ENCODE measurements around the gene TTLL3.
A peak's percentile ranks its signal among the peaks of the same experiment; 100 is the strongest.
"Not testable (repeated sequence)": the region's sequence is repeated elsewhere in the genome, so short reads cannot be mapped to it uniquely, and the experiment has no call there.

Gene TTLL3

DNA sequence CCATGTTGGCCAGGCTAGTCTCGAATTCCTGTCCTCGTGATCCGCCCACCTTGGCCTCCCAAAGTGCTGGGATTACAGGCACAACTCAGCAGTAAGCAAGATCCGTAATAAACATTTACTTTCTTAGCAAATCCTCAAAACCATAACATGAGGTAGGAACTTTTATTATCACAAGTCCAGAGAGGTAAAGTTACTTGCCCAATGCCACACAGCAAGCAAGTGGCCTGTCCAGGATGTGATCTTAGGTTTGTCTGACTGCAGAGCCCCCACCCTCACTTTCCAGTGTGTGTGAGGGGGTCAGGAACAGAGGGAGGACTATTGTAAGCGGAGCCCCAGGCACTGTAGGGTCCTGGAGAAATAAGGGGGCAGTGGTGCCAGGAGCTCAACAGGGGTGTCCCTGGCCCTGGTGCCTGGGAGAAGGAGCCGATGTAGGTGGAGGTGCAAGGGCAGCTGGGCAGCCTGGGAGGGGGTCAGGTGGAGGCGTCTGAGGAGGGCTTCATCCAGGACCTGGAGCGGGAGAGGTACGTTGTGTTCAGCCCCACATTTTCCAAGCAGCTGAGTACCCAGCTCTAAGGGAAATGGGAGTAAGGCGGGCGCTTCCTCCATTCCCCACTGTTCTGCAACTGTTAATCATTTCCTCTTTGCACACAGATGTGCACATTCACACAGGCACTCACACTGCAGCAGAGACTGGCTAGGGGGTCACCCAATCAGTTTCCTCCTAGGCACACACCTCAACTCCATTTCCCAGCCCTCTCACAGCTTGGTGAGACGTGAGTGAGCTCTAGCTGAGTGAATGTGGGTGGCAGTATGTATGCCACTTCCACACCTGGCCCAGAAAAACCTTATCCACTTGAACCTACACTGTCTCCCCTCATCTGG lies 27.9 kb downstream of the TTLL3 start:
- no peak for DNase-seq (ENCODE audit: low read depth, low spot score)

DNA sequence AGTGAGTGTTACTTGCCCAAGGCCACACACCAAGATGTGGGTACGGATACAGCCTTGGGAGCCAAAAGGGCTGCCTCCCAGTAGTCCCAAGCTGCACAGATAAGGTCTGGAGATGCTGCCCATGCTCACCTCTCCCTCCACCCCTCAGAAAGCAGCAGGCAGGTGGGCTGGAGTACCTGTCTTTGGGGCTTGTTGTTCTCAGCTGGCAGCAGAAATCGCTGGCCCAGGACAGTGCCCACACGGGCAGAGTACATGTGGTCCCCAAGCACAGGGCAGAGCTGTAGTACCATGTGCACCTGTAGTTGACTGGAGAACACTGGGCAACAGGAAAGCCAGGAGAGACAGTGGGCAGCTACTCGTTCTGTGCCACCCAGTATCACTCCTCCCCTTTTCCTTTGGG lies 28.8 kb downstream of the TTLL3 start:
- DNase-seq (ENCODE audit: low read depth, low spot score): no peak

DNA sequence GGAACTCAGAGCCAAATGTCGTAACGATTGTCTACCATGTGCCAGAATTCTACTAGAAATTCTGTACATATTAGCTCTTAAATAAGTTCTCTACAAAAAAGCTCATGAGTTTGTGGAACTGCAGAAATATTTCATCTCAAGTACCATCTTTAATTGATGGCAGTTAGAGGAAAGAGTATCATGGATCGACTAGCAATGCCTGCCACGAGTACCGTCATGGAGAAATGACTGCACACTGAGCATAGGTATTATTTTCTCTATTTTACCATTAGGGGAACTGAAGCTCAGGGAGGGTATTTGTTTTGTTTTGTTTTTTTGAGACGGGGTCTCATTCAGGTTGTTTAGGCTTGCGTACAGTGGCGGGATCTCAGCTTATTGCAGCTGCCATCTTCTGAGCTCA lies 31.0 kb downstream of the TTLL3 start:
- no peak for DNase-seq (ENCODE audit: low read depth, low spot score)

DNA sequence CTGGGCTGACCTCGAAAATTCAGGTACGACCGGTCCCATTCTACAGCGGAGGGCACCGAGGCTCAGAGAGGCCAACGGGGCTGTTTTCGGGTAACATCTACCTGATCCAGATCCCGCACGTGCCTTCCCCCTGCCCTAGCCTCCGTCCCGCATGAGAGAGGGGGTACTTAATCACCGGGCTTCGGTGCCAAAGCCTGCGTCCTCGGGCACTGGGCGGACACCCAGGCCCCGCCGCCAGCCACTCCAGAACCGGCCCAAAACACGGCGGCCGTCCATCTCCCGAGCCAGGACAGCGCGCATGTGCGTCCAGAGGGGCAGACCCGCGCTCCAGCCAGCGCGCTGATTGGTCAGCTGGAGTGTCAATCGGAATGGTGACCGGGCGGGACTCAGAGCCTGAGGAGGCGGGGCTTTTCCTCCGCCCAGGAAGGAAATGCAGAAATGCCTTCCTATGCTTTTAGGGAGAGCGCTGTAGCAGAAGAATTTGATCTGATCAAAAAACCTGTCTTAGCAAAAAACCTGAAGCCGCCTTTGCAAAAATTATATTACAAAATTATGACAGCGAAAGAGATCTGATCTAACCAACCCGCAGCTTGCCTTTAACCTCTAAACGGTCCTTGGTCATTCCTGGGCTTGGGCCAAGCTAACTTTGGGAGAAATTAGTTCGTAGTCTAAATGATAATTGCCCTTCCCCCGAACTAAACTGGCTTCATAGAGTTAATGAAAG lies 33.8 kb downstream of the TTLL3 start, which contains the start of gene RPUSD3:
Gene RPUSD3, minus strand, starts transcription at position 294 of the 724 bp plus-strand sequence. Its CDS starts 18 bp downstream, at position 276.
- peak; percentile 82 for DNase-seq (ENCODE audit: low read depth, low spot score)

DNA sequence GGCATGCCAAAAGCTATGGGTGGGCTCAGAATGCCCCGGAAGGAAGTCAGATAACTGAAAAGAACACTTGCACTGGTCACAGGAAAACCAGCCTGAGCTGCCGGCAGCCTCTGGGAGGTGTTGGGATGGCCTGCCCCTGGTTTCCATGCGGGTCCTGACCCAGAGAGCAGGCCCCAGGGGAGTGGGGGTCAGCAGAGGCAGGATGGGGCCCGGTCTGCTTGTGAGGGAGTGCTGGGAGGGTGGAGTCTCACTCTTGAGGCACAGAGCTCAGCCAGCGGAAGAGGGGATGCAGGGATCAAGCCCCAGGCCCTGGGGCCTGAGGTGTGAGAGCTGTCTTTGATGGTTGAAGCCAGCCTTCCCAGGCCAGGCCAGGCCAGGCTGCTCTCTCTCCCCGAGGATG lies 36.2 kb downstream of the TTLL3 start:
- no peak for DNase-seq (ENCODE audit: low read depth, low spot score)

DNA sequence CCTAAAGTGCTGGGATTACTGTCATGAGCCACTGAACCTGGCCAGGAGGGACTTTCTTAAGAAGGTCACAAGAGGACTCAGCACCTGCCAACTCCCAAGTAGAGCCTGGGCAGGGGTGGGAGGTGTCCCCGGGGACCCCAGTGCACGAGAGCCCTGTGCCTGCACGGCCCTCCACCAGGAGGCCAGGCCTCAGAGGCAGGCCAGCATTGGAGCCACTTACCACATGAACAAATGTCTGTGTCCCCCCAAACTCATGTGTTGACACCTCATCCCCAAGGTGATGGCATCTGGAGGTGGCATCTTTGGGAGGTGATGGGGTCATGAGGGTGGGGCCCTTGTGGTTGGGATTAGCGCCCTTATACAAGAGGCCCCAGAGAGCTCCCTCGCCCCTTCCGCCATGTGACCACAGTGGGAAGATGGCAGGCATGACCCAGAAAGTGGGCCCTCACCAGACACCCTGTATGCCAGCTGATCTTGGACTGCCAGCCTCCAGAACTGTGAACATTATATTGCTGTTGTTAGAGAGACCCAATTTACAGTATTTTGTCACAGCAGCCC lies 36.9 kb downstream of the TTLL3 start:
- no peak for DNase-seq (ENCODE audit: low read depth, low spot score)

DNA sequence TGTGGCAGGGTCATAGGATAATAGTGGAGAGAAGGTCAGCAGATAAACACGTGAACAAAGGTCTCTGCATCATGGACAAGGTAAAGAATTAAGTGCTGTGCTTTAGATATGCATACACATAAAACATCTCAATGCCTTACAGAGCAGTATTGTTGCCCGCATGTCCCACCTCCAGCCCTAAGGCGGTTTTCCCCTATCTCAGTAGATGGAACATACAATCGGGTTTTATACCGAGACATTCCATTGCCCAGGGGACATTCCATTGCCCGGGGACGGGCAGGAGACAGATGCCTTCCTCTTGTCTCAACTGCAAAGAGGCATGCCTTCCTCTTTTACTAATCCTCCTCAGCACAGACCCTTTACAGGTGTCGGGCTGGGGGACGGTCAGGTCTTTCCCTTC lies 37.8 kb downstream of the TTLL3 start:
- not testable (repeated sequence) for DNase-seq (ENCODE audit: low read depth, low spot score)

DNA sequence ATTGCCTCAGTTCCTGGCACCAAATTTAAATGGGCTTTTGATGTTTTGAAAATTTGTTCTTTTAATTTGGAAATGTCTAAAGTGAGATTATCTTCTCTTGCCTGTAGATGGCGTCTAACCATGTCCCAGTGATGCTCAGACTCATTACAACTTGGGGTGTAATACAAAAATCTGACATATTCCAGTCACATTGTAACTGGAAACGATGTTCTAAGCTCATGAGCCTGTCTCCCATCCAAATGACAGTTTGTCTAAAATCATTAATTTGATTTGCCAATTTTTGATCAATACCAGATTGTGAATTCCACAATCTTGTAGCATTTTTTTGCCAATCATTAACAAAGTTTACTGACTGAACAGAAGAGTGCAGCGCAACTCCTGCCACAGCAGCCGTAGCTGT lies 38.8 kb downstream of the TTLL3 start:
- not testable (repeated sequence) for DNase-seq (ENCODE audit: low read depth, low spot score)

DNA sequence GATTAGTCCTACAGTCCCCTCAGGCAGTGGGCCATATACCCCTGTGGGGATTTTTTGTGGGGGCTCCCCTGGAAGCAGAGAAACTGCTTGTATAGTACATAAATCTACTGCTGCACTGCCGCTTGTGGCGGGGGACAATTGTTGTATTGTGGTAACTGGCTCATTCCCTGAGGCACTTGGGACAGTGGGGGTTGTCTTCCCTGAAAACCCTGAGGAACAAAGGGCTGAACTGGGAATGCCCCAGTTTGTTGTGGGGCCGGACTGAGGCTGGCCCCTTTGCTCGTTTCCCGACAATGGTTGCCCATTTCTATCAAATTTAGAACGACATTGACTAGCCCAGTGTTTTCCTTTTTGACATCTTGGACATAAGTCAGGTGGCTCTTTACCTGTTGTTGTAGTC lies 41.3 kb downstream of the TTLL3 start:
- DNase-seq (ENCODE audit: low read depth, low spot score): not testable (repeated sequence)

DNA sequence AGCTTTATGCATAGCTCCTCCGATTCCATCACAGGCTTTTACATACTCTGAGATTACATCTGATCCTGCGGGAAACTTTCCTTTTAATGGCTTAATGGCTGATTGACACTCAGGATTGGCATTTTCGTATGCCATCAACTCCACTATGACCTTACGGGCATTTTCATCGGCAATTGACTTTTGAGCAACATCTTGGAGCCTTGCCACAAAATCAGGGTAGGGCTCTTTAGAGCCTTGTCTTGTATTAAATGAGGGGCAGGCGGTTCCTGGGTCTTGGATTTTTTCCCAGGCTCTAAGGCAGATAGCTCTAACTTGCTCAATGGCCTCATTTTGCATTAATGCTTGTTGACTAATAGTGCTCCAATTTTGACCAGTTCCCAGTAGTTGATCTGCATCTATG lies 41.9 kb downstream of the TTLL3 start:
- DNase-seq (ENCODE audit: low read depth, low spot score): not testable (repeated sequence)

DNA sequence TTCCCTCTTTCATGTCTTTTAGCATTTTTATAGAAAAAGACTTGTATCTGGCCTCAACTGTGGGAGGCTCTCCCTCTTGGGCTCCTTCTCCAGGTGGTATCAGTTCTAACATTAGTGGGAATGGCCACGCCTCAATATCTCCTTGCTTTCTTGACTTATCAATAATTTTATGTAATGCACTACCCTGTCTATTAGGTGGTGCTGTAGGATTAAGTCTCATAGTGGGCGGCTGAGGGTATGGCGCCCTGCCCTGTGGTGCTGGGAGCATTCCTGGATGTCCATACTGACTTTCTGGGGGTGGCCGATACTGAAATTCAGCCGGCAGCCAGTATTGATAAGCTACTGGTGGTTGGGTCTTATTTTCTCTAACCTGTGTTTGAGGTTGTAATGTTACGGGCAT lies 42.5 kb downstream of the TTLL3 start:
- DNase-seq (ENCODE audit: low read depth, low spot score): no peak

DNA sequence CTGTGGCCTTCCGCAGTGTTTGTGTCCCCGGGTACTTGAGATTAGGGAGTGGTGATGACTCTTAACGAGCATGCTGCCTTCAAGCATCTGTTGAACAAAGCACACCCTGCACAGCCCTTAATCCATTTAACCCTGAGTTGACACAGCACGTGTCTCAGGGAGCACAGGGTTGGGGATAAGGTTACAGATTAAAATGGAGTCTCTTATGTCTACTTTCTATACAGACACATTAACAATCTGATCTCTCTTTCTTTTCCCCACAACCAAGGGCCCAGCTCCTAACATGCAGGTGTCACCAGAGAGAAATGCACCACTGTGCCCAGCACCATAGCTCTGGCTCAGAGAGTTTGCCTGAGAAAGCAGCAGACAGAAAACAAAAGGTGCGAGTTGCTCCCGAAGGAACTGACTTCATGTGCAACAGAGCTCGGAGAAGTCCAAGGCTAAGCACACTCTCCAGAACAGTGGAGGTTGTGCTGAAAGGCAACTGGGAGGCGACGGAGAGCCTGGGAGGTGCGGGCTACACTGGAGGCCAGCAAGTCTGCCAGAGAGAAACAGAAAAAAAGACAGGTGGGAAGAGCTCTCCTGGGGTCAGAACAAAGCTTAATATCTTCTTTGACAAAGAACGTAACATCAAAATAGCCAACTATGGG lies 44.4 kb downstream of the TTLL3 start:
- not testable (repeated sequence) for DNase-seq (ENCODE audit: low read depth, low spot score)

DNA sequence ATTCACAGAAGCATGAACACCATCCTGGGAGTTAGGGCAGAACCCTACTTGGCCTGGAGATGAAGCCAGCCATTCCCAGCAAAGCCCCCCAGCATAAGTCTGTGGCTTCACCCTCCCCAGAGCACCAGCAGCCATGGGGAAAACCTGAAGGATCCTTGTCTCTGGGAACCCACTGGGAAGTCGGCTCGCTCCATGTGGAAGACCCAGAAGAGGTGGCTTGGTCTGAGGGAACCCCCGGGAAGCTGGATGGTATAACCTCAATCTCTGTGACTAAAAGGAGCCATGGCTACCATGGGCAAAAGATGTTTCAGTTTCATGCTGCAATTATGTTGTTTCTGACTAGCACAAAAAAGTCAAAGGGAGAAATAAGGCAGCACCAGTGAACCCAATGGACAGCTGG lies 45.5 kb downstream of the TTLL3 start:
- no peak for DNase-seq (ENCODE audit: low read depth, low spot score)

DNA sequence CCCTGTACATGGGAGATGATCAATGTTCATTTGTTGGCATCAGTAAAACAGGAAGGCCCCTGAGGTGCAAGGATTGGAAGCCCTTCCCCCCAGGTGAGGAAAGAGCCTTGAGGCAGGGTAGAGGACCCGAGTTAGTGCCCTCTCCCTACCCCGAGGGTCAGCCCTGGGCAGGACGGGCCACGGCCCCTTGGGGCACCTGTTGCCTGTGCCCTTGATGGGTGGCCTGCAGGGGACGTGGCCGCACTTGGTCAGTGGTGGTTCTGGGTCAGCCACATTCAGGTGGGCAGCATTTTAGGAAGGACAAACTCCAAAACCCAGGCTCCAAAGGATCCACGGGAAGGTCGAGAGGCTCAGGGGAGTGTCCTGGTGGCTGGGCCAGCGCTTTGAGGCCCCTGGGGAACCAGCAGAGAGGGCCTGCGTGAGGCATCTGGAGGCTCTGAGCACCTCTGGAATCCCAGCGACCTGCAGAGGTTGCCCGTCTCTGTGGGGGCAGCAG lies 49.5 kb downstream of the TTLL3 start:
- DNase-seq (ENCODE audit: low read depth, low spot score): no peak

DNA sequence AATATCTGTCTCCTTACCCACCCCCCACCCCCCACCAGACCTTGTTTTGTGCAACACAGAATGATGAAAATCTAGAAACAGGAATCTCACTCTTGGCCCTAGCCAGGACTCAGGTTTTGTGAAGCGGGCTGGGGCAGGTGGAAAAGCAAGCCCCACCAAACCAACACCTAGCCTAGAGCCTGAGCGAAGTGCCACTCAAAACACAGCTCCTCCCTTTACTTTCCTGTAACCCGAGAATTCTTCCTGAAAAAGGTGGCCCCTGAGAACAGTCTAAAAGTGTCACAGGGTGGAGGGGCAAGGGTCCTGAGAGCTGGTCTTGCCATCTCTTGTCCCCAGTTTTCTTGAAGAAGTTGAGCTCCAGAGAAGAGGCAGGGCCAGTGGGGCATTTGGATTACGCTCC lies 51.1 kb downstream of the TTLL3 start:
- DNase-seq (ENCODE audit: low read depth, low spot score): no peak

DNA sequence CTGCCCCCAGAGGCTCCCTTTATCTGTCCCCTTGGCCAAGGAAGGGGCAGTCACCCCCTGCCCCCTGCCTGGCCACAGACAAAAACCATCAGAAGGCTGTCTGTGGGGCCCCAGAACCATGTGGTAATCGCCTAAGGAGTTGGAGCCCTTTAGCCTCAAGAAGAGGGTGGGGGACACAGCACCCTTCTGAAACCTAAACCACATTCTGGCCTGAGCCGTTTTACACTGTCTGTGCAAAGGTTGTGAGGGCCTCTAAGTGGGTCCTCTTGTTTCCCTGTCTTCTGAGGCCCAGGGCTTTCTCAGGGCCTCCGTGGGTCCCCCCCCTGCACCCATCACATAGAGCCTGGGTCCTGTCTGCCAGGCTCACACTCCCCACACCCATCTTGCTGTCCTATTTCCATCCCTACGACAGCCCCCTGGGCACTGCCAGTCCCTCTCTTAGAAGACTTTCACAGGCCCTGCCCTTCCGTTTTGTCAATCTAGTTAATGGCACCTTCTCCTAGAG lies 51.6 kb downstream of the TTLL3 start:
- DNase-seq (ENCODE audit: low read depth, low spot score): no peak

DNA sequence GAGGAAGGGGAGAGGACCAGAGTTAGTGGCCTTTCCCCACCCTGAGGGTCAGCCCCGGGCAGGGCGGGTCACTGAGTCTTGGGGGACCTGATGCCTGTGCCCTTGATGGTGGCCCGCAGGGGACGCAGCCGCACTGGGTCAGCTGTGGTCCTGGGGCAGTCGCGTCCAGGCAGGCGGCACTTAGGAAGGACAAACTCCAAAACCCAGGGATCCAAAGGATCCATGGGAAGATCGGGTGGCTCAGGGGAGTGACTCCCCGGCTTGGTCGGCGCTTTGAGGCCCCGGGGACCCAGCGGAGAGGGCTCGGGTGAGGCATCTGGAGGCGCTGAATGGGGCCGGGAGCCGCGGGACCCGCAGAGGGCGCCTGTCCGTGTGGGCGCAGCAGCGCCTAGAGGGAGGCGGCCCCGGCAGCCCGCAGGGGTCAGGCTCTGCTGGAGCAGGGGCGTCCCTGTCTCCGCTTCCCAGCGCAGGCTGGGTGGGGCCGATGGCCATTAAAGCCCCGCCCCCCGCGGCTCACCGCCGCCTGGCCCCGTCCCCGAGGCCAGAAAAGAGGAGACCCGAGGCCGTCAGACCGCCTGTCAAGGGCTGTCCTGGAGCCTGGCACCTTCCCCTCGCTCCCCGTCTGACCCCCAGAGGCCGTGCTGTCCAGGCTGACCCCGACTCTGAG lies 52.5 kb downstream of the TTLL3 start:
- DNase-seq (ENCODE audit: low read depth, low spot score): no peak

DNA sequence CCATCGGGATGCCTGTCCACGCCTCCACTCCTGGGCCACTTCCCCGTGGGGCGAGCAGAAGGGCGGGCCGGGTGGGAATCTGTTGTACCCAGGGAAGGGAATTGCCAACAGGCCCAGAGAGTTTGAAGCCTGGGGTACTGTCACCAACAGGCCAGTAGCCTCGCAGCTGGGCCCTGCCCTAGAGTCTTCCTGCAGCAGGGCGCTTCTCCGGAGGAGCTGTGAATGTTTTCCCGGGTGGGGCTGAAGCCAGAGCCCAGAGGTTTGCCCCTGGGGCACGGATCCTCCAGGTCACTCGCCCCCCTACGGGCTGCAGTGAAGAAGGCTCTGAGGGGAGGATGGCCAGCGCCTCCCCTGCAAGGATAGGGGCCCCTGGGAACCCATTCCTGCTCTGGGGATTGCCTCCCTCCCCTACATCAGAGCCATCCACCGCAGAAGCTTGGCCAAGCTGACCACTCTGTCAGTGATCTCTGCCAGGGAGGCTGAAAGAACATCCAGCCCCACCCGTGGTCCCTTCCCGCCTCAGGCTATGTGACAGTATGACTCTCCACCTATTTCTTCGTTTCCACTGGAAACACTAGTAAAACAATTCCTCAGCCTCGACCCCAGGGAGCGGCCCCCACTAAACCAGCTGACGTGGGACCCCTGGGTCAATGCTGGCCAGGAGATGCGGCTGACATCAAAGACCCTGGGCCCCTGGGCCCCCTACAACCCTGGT lies 53.2 kb downstream of the TTLL3 start:
- no peak for DNase-seq (ENCODE audit: low read depth, low spot score)

DNA sequence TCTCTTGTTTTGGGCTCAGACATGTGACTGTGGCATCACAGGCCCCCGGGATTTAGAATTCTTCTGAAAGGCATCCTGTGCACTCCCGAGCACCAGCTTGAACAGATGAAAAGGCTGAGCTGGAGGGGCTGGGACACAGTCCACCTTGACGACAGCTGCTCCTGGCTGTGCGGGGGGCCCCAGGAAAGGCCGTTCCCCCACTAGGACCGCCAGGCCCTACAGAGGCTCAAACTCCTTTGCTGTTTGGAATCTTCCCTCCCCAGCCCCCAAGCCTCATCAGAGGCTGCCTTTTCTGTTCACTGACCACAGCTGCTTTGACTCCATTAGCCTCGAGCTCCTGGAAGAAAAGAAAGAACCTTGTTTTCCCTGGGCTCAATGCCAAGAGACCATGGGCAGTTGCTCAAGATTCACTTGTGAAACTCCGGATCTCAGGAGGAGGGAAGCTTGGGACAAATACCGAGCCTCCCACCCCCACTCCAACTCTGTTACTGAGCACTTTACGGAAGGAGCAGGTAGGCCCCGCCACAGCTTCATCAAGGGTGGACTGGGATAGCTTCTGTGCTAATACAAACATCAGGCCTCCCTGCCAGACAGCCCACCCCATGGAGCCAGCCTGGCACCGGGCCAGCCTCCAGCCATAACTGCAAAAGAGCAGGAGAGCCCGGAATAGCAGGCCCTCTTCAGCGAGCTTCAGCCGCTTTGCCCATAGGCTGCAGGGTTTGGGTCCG lies 54.3 kb downstream of the TTLL3 start:
- DNase-seq (ENCODE audit: low read depth, low spot score): no peak
